ENCODE results near the gene AMFR. TPM values are rescaled to one million over a fixed set of nuclear protein-coding genes. Genes with fewer than 3 reads are reported as not detected.

Gene AMFR
- total and polyA plus RNA-seq, 2 of the 13 experiments (the other 11 are each of a cell fraction or from before 2014, with no cell fraction given): 52.9 to 108 TPM

- FAIRE-seq: no peak
- ATAC-seq: no peak
- Histone ChIP-seq H4K20me1 (ENCODE audit: insufficient read depth, low read length) (no peaks in the 10 kb centered on the region), H3K27me3 (ENCODE audit: control insufficient read depth in 1 of 2, insufficient read depth in 2 of 2, low read length in 2 of 2) (peaks cover 13 to 54% of the 10 kb centered on the region in 2 experiments; a peak in 3 of 5 replicates), H3K9ac (ENCODE audit: insufficient read depth, low read depth, low read length) (no peak overlapping the region), H3K9me3 (ENCODE audit: low read length) (no peaks in the 10 kb centered on the region), H3K36me3 (replicated peaks in 1 of 2; ENCODE audit: control insufficient read depth in 1 of 2, insufficient read depth in 2 of 2, low read length in 2 of 2) (no peaks in the 10 kb centered on the region), H3K4me1 (ENCODE audit: insufficient read depth, low read length) (peaks cover 20% of the 10 kb centered on the region), H3K79me2 (ENCODE audit: insufficient read depth, low read length) (no peaks in the 10 kb centered on the region), H3K4me2 (ENCODE audit: low read depth, low read length) (no peak overlapping the region), H3K4me3 (replicated peaks in 1 of 3; ENCODE audit: insufficient read depth in 1 of 3, low read depth in 2 of 3, low read length in 3 of 3) (no peak overlapping the region), H2AFZ (ENCODE audit: low read length) (no peak overlapping the region), H3K27ac (ENCODE audit: extremely low read length, insufficient read depth, low read length) (no peak overlapping the region)
- no peak for DNase-seq (ENCODE audit: low spot score)
- WGBS (ENCODE audit: low lambda C conversion rate): 33% methylated on average over 12 of the region's 27 CpGs
- POLR2A ChIA-PET: no interaction called here
- TF ChIP-seq U2AF2 (IDR thresholded peaks at IDR 0.05; ENCODE audit: low read depth, low read length): no peak
- TF ChIP-seq SNAI1 (CRISPR knock-in tag; IDR thresholded peaks at IDR 0.05; ENCODE audit: borderline replicate concordance): no peak
- no peak for TF ChIP-seq ZNF136 (CRISPR knock-in tag; IDR thresholded peaks at IDR 0.05; ENCODE audit: low read depth)
- TF ChIP-seq ZNF660 (CRISPR knock-in tag; IDR thresholded peaks at IDR 0.05; ENCODE audit: borderline replicate concordance, low read depth): no peak
- TF ChIP-seq GZF1 (CRISPR knock-in tag; IDR thresholded peaks at IDR 0.05): no peak
- no peak for TF ChIP-seq MTA1 (CRISPR knock-in tag; IDR thresholded peaks at IDR 0.05; ENCODE audit: borderline replicate concordance)
- TF ChIP-seq RCOR2 (CRISPR knock-in tag; IDR thresholded peaks at IDR 0.05): no peak
- TF ChIP-seq ZXDC (CRISPR knock-in tag; IDR thresholded peaks at IDR 0.05): no peak
- TF ChIP-seq, protein P1, sequence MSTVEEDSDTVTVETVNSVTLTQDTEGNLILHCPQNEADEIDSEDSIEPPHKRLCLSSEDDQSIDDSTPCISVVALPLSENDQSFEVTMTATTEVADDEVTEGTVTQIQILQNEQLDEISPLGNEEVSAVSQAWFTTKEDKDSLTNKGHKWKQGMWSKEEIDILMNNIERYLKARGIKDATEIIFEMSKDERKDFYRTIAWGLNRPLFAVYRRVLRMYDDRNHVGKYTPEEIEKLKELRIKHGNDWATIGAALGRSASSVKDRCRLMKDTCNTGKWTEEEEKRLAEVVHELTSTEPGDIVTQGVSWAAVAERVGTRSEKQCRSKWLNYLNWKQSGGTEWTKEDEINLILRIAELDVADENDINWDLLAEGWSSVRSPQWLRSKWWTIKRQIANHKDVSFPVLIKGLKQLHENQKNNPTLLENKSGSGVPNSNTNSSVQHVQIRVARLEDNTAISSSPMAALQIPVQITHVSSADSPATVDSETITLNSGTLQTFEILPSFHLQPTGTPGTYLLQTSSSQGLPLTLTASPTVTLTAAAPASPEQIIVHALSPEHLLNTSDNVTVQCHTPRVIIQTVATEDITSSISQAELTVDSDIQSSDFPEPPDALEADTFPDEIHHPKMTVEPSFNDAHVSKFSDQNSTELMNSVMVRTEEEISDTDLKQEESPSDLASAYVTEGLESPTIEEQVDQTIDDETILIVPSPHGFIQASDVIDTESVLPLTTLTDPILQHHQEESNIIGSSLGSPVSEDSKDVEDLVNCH (CRISPR knock-in tag; IDR thresholded peaks at IDR 0.05): no peak
- TF ChIP-seq ZNF3 (CRISPR knock-in tag; IDR thresholded peaks at IDR 0.05): no peak
- TF ChIP-seq MLLT10 (CRISPR knock-in tag; IDR thresholded peaks at IDR 0.05): no peak
- no peak for TF ChIP-seq ZBTB38 (CRISPR knock-in tag; IDR thresholded peaks at IDR 0.05)
- no peak for TF ChIP-seq ZNF562 (CRISPR knock-in tag; IDR thresholded peaks at IDR 0.05; ENCODE audit: borderline replicate concordance)
- no peak for TF ChIP-seq ZNF557 (CRISPR knock-in tag; IDR thresholded peaks at IDR 0.05)
- TF ChIP-seq, protein P2, sequence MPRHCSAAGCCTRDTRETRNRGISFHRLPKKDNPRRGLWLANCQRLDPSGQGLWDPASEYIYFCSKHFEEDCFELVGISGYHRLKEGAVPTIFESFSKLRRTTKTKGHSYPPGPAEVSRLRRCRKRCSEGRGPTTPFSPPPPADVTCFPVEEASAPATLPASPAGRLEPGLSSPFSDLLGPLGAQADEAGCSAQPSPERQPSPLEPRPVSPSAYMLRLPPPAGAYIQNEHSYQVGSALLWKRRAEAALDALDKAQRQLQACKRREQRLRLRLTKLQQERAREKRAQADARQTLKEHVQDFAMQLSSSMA (CRISPR knock-in tag; IDR thresholded peaks at IDR 0.05): no peak
- BruUV-seq (replicated peaks): no TSS peak
- intact Hi-C loops (cut with micrococcal nuclease; ENCODE audit: unreplicated experiment): no loop called here
- CTCF ChIA-PET (ENCODE audit: low intra/inter-chr PET ratio, low total read pairs): no interaction called here
- in situ Hi-C loops (cut with HindIII; ENCODE audit: extremely low pct_ligation_motif_present, low pct_unique_long_range_greater_than_20kb): no loop called here
Observed at GRCh38 chr16:56343661-56344517, 81.5 kb downstream of the AMFR start.
